GM12878 (cell line): ENCODE data around the gene LMO2. TPM values are rescaled to one million over a fixed set of nuclear protein-coding genes. Genes with fewer than 3 reads are reported as not detected.

ENCODE experiments used
- CBX3 ChIP-seq: fragments of 200-600 bp; sonication (generic); IDR thresholded peaks from 2 replicates; pipeline ENCODE4 v1.6.1; 2016; ENCODE audit warnings: low read depth, borderline replicate concordance
- CREB1 ChIP-seq: IDR thresholded peaks from 2 replicates; pipeline ENCODE4 v1.6.1; 2012; ENCODE audit warnings: low read depth, mild to moderate bottlenecking, inconsistent platforms
- ESRRA ChIP-seq: IDR thresholded peaks from 2 replicates; pipeline ENCODE4 v1.6.1; 2012; ENCODE audit warnings: mild to moderate bottlenecking, low read length, improper control_type of control experiment
- FOXM1 ChIP-seq: IDR thresholded peaks from 2 replicates; pipeline ENCODE4 v1.6.1; 2012; ENCODE audit warnings: low read depth, mild to moderate bottlenecking, inconsistent platforms, low read length, moderate library complexity
- HDAC2 ChIP-seq: fragments of 200-600 bp; sonication (generic); IDR thresholded peaks from 2 replicates; pipeline ENCODE4 v1.6.1; 2017
- IRF4 ChIP-seq: IDR thresholded peaks from 2 replicates; pipeline ENCODE4 v1.6.1; 2011; ENCODE audit warnings: low read depth, low read length
- IRF5 ChIP-seq: fragments of 450-650 bp; IDR thresholded peaks from 2 replicates; pipeline ENCODE4 v1.6.1; 2017; ENCODE audit warnings: borderline replicate concordance
- NFXL1 ChIP-seq: fragments of 450-650 bp; IDR thresholded peaks from 2 replicates; pipeline ENCODE4 v1.6.1; 2017; ENCODE audit warnings: antibody characterized with exemption, mild to moderate bottlenecking, borderline replicate concordance
- NRF1 ChIP-seq: conservative IDR thresholded peaks from 2 replicates; pipeline ENCODE4 v1.6.1; 2011; ENCODE audit warnings: mild to moderate bottlenecking, low read depth, low read length, improper control_type of control experiment
- PML ChIP-seq: IDR thresholded peaks from 2 replicates; pipeline ENCODE4 v1.6.1; 2012; ENCODE audit warnings: low read length, inconsistent platforms
- SREBF2 ChIP-seq: IDR thresholded peaks from 2 replicates; pipeline ENCODE4 v1.6.1; 2012; ENCODE audit warnings: mild to moderate bottlenecking, low read length
- SRF ChIP-seq, 2 experiments: IDR thresholded peaks; 2 replicates each; pipeline ENCODE4 v1.6.1; 2011; ENCODE audit warnings: low read depth in 2 of 2, low read length in 2 of 2, mild to moderate bottlenecking in 1 of 2, moderate library complexity in 1 of 2
- WRNIP1 ChIP-seq: IDR thresholded peaks from 2 replicates; pipeline ENCODE4 v1.6.1; 2011; ENCODE audit warnings: low read depth, low read length, improper control_type of control experiment, borderline replicate concordance
- ZNF217 ChIP-seq: fragments of 450-650 bp; IDR thresholded peaks from 2 replicates; pipeline ENCODE4 v1.6.1; 2017; ENCODE audit warnings: antibody characterized with exemption, mild to moderate bottlenecking
- ZNF274 ChIP-seq: IDR thresholded peaks from one replicate; pipeline ENCODE4 v1.8.0; 2011; ENCODE audit not compliant: insufficient read length, insufficient read depth
- ZNF592 ChIP-seq: fragments of 450-650 bp; IDR thresholded peaks from 2 replicates; pipeline ENCODE4 v1.6.1; 2017; ENCODE audit warnings: mild to moderate bottlenecking, moderate library complexity
- polyA plus RNA-seq, 11 experiments: library from polyadenylated mRNA; depleted of rRNA in 4 of 11; unstranded in 6 of 11; stranded (reverse) in 5 of 11; fragments of >200 nt; fragmentation: Nextera tagmentation in 4 of 11; fragmentation: Illumina TruSeq in 1 of 11; extraction: Ambion mirVana in 4 of 11; extraction: Trizol in 1 of 11; gene quantifications; 1 replicate in 1 of 11; 2 replicates in 10 of 11; pipeline versions ENCODE4 v1.2.1 to v1.2.3, GENCODE V29; 2011 to 2016; ENCODE audit warnings: inconsistent platforms in 2 of 11, missing spikeins in 2 of 11, low read depth in 1 of 11
- total RNA-seq, 4 experiments: library from RNA; depleted of rRNA in 3 of 4; stranded (reverse); fragments of >200 nt in 3 of 4; fragmentation: Illumina TruSeq in 1 of 4; extraction: Trizol in 1 of 4; gene quantifications; 2 replicates each; pipeline versions ENCODE4 v1.2.1 to v1.2.3, GENCODE V29; 2013 to 2021
- TF ChIP-seq, protein P1 (sequence below): fragments of 450-650 bp; IDR thresholded peaks from 2 replicates; pipeline ENCODE4 v1.6.1; 2017; ENCODE audit warnings: low read depth, mild to moderate bottlenecking, moderate library complexity
- TF ChIP-seq, protein P2 (sequence below): IDR thresholded peaks from 2 replicates; pipeline ENCODE4 v1.6.1; 2011; ENCODE audit warnings: low read depth, mild to moderate bottlenecking, low read length, moderate library complexity, borderline replicate concordance; ENCODE audit errors: extremely low read depth
- TF ChIP-seq, protein P3 (sequence below): fragments of 450-650 bp; IDR thresholded peaks from 2 replicates; pipeline ENCODE4 v1.6.1; 2014; ENCODE audit warnings: mild to moderate bottlenecking
- TF ChIP-seq, protein P4 (sequence below): IDR thresholded peaks from 2 replicates; pipeline ENCODE4 v1.6.1; 2011; ENCODE audit warnings: borderline replicate concordance, low read depth, mild to moderate bottlenecking, moderate library complexity, low read length; ENCODE audit not compliant: insufficient read depth, poor library complexity, severe bottlenecking

LMO2 gene
- total and polyA plus RNA-seq, 10 of the 15 experiments (the other 5 are each of a cell fraction or from before 2014, with no cell fraction given), result 0.29 to 1.9 (median 1.1) TPM; not detected in 1

- no peak for TF ChIP-seq NRF1
- no peak; the same call in 1 of the 2 replicates for TF ChIP-seq ZNF217
- TF ChIP-seq, protein P1, sequence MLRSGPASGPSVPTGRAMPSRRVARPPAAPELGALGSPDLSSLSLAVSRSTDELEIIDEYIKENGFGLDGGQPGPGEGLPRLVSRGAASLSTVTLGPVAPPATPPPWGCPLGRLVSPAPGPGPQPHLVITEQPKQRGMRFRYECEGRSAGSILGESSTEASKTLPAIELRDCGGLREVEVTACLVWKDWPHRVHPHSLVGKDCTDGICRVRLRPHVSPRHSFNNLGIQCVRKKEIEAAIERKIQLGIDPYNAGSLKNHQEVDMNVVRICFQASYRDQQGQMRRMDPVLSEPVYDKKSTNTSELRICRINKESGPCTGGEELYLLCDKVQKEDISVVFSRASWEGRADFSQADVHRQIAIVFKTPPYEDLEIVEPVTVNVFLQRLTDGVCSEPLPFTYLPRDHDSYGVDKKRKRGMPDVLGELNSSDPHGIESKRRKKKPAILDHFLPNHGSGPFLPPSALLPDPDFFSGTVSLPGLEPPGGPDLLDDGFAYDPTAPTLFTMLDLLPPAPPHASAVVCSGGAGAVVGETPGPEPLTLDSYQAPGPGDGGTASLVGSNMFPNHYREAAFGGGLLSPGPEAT, result peak; percentile 33; the same call in 1 of the 2 replicates
- TF ChIP-seq IRF5, result no peak
- peak; percentile 97 for TF ChIP-seq FOXM1
- TF ChIP-seq WRNIP1, result no peak
- no peak for TF ChIP-seq SRF (IDR thresholded peaks at IDR 0.05; ENCODE audit: low read depth in 2 of 2, low read length in 2 of 2)
- no peak for TF ChIP-seq CBX3
- TF ChIP-seq NFXL1, result no peak
- TF ChIP-seq, protein P2, sequence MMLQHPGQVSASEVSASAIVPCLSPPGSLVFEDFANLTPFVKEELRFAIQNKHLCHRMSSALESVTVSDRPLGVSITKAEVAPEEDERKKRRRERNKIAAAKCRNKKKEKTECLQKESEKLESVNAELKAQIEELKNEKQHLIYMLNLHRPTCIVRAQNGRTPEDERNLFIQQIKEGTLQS, result no peak
- TF ChIP-seq, protein P3, sequence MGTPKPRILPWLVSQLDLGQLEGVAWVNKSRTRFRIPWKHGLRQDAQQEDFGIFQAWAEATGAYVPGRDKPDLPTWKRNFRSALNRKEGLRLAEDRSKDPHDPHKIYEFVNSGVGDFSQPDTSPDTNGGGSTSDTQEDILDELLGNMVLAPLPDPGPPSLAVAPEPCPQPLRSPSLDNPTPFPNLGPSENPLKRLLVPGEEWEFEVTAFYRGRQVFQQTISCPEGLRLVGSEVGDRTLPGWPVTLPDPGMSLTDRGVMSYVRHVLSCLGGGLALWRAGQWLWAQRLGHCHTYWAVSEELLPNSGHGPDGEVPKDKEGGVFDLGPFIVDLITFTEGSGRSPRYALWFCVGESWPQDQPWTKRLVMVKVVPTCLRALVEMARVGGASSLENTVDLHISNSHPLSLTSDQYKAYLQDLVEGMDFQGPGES, result no peak
- peak; percentile 79; the same call in 1 of the 2 replicates for TF ChIP-seq PML
- TF ChIP-seq HDAC2, result no peak
- no peak for TF ChIP-seq ESRRA
- TF ChIP-seq IRF4, result peak; percentile 79
- no peak for TF ChIP-seq SREBF2
- TF ChIP-seq ZNF274, result no peak
- TF ChIP-seq CREB1, result peak; percentile 80
- TF ChIP-seq, protein P4, sequence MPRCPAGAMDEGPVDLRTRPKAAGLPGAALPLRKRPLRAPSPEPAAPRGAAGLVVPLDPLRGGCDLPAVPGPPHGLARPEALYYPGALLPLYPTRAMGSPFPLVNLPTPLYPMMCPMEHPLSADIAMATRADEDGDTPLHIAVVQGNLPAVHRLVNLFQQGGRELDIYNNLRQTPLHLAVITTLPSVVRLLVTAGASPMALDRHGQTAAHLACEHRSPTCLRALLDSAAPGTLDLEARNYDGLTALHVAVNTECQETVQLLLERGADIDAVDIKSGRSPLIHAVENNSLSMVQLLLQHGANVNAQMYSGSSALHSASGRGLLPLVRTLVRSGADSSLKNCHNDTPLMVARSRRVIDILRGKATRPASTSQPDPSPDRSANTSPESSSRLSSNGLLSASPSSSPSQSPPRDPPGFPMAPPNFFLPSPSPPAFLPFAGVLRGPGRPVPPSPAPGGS, result peak; percentile 73
- no peak for TF ChIP-seq ZNF592
Measured at GRCh38 chr11:33920838-33921613, 29.1 kb upstream of the LMO2 start (continued).
